WTC11 (cell line): ENCODE measurements around the gene HAPLN3. TPM values are rescaled to one million over a fixed set of nuclear protein-coding genes. Genes with fewer than 3 reads are reported as not detected.

Source experiments
- ATAC-seq: fragments of 200-7000 bp; cut with Tn5 transposase; 2 replicates; pipeline ENCODE4 v1.10.0; 2021; ENCODE audit warnings: mild to moderate bottlenecking, moderate library complexity
- CTCF ChIA-PET: fragments of 300-600 bp; sonication (Branson Sonifier 250); formaldehyde crosslinking; loops from one replicate; lab custom pipeline; 2021; ENCODE audit warnings: antibody characterized with exemption; lab: Charles Lee
- POLR2A ChIA-PET: fragments of 350-600 bp; sonication (Branson Sonifier 250); formaldehyde crosslinking; loops from one replicate; lab custom pipeline; 2021; ENCODE audit warnings: antibody characterized with exemption; lab: Charles Lee
- DNase-seq: peaks from one replicate; pipeline ENCODE4 v3.0.0; 2021; ENCODE audit warnings: low spot score
- H3K27ac Mint-ChIP-seq: 2 replicates; pipeline ENCODE4 v1.8.0; 2021; ENCODE audit warnings: mixed read lengths
- H3K27me3 Mint-ChIP-seq: 2 replicates; pipeline ENCODE4 v1.8.0; 2021; ENCODE audit warnings: low read depth, mild to moderate bottlenecking, moderate library complexity, mixed read lengths
- H3K36me3 Mint-ChIP-seq: 2 replicates; pipeline ENCODE4 v1.8.0; 2021; ENCODE audit warnings: mixed read lengths
- H3K4me1 Mint-ChIP-seq: 2 replicates; pipeline ENCODE4 v1.8.0; 2022; ENCODE audit warnings: mixed read lengths
- H3K4me3 Mint-ChIP-seq: 2 replicates; pipeline ENCODE4 v1.8.0; 2021; ENCODE audit warnings: mild to moderate bottlenecking, moderate library complexity, mixed read lengths
- H3K9me3 Mint-ChIP-seq: 2 replicates; pipeline ENCODE4 v1.8.0; 2021; ENCODE audit warnings: mixed read lengths
- ATF1 ChIP-seq: sonication (generic); formaldehyde crosslinking; IDR thresholded peaks from 2 replicates; pipeline ENCODE4 v1.8.1; 2023; ENCODE audit warnings: mild to moderate bottlenecking, moderate library complexity, missing genetic modification reagents
- ATF3 ChIP-seq: sonication (generic); formaldehyde crosslinking; conservative IDR thresholded peaks from 2 replicates; pipeline ENCODE4 v1.8.1; 2022; ENCODE audit warnings: mild to moderate bottlenecking, missing genetic modification reagents
- ATF6 ChIP-seq: sonication (generic); formaldehyde crosslinking; IDR thresholded peaks from 2 replicates; pipeline ENCODE4 v1.8.1; 2023; ENCODE audit warnings: mild to moderate bottlenecking, missing genetic modification reagents
- E2F4 ChIP-seq: sonication (generic); formaldehyde crosslinking; IDR thresholded peaks from 2 replicates; pipeline ENCODE4 v1.8.1; 2022; ENCODE audit warnings: low read depth, mild to moderate bottlenecking, moderate library complexity, missing genetic modification reagents, borderline replicate concordance
- HMGXB4 ChIP-seq: sonication (generic); formaldehyde crosslinking; IDR thresholded peaks from 2 replicates; pipeline ENCODE4 v1.8.1; 2023; ENCODE audit warnings: mild to moderate bottlenecking, moderate library complexity, missing genetic modification reagents
- JUN ChIP-seq: sonication (generic); formaldehyde crosslinking; IDR thresholded peaks from 2 replicates; pipeline ENCODE4 v1.8.0; 2023; ENCODE audit warnings: mild to moderate bottlenecking, missing genetic modification reagents
- OVOL2 ChIP-seq: fragments of 250-450 bp; sonication (Bioruptor Pico); IDR thresholded peaks from 2 replicates; pipeline ENCODE4 v1.9.0; 2021; ENCODE audit warnings: mild to moderate bottlenecking, borderline replicate concordance
- ZNF232 ChIP-seq: sonication (generic); formaldehyde crosslinking; IDR thresholded peaks from 2 replicates; pipeline ENCODE4 v1.8.0; 2022; ENCODE audit warnings: mild to moderate bottlenecking, missing genetic modification reagents
- ZNF263 ChIP-seq: sonication (generic); formaldehyde crosslinking; IDR thresholded peaks from 2 replicates; pipeline ENCODE4 v1.8.1; 2022; ENCODE audit warnings: low read depth, mild to moderate bottlenecking, moderate library complexity, missing genetic modification reagents
- ZNF423 ChIP-seq: fragments of 250-450 bp; sonication (Bioruptor Pico); IDR thresholded peaks from 2 replicates; pipeline ENCODE4 v2.1.2; 2022; ENCODE audit warnings: mild to moderate bottlenecking, moderate library complexity
- ZNF532 ChIP-seq: fragments of 250-450 bp; sonication (Bioruptor Pico); IDR thresholded peaks from 2 replicates; pipeline ENCODE4 v1.9.0; 2021; ENCODE audit warnings: mild to moderate bottlenecking, borderline replicate concordance
- total RNA-seq: library from RNA; stranded (reverse); gene quantifications from 3 replicates; pipeline ENCODE4 v1.2.3, GENCODE V29; 2021

The HAPLN3 gene
- total RNA-seq, 1 experiment from 2014 or later, result 50.6 TPM

- H3K4me1 Mint-ChIP-seq, result peaks cover 55% of the 10 kb centered on the region
- POLR2A ChIA-PET, result interaction anchor here (0.7 to 3.4 kb wide), 10 partner anchors 13 to 110 kb away, joined by 3 to 17 read pairs (median 5); no protein-coding TSS in a partner anchor
- H3K4me3 Mint-ChIP-seq, result peak overlapping the region; percentile 85
- ATAC-seq (peak; percentile 21), DNase-seq (peak; percentile 47)
- TF ChIP-seq HMGXB4 (0 out of 2 replicates have a peak, but pooled peaks have one; percentile 34), JUN (CRISPR knock-in tag) (no peak), ZNF263 (CRISPR knock-in tag) (0 out of 2 replicates have a peak, but pooled peaks have one; percentile 35), ZNF423 (CRISPR knock-in tag) (peak; percentile 54; the same call in 1 of the 2 replicates)
- peak overlapping the region; percentile 84 for H3K27ac Mint-ChIP-seq
- H3K27me3 Mint-ChIP-seq, result no peaks in the 10 kb centered on the region
- H3K9me3 Mint-ChIP-seq, result no peaks in the 10 kb centered on the region
- CTCF ChIA-PET, result interaction anchor here (0.6 to 8.6 kb wide), 18 partner anchors 8 to 266 kb away, joined by 3 to 226 read pairs (median 3); partner anchors contain the start of gene ABHD2
- H3K36me3 Mint-ChIP-seq, result peaks cover 50% of the 10 kb centered on the region
Measured at GRCh38 chr15:88911766-88912118, 16.4 kb upstream of the HAPLN3 start.

- peak overlapping the region; percentile 85 for H3K4me3 Mint-ChIP-seq
- no peak for TF ChIP-seq ATF3 (CRISPR knock-in tag)
- TF ChIP-seq, all 79 proteins: peak for 0
- Mint-ChIP-seq H3K4me1 (peaks cover 69% of the 10 kb centered on the region), H3K27me3 (no peaks in the 10 kb centered on the region; the same call in 1 of the 2 replicates), H3K36me3 (peaks cover 66% of the 10 kb centered on the region), H3K27ac (peak overlapping the region; percentile 97), H3K9me3 (no peaks in the 10 kb centered on the region)
- DNase-seq (no peak), ATAC-seq (no peak)
- POLR2A ChIA-PET, result interaction anchor here (0.5 to 3.4 kb wide), 2 partner anchors 93 to 211 kb away, joined by 3 to 17 read pairs; no protein-coding TSS in a partner anchor
- CTCF ChIA-PET, result interaction anchor here (1.1 to 8.6 kb wide), 2 partner anchors 90 to 261 kb away, joined by 3 to 226 read pairs; no protein-coding TSS in a partner anchor
Measured at GRCh38 chr15:88909956-88910831, 14.8 kb upstream of the HAPLN3 start.

- H3K9me3 Mint-ChIP-seq, result no peaks in the 10 kb centered on the region
- H3K4me1 Mint-ChIP-seq, result peaks cover 79% of the 10 kb centered on the region
- TF ChIP-seq OVOL2 (CRISPR knock-in tag), result no peak
- no peak for TF ChIP-seq ATF1
- peak overlapping the region; percentile 85 for H3K4me3 Mint-ChIP-seq
- ATAC-seq (no peak), DNase-seq (no peak)
- ChIA-PET CTCF (interaction anchor here (1.0 to 8.6 kb wide), 4 partner anchors 14 to 269 kb away, joined by 3 to 226 read pairs (median 6); partner anchors contain the start of gene HAPLN3), POLR2A (no interaction called here)
- H3K36me3 Mint-ChIP-seq, result peaks cover 78% of the 10 kb centered on the region
- H3K27ac Mint-ChIP-seq, result peak overlapping the region; percentile 95
- no peaks in the 10 kb centered on the region; the same call in 1 of the 2 replicates for H3K27me3 Mint-ChIP-seq
Measured at GRCh38 chr15:88908697-88909621, 13.6 kb upstream of the HAPLN3 start.

GRCh38 chr15:88908123-88908522 is 12.8 kb upstream of the HAPLN3 start:
- ATAC-seq (no peak), DNase-seq (no peak)
- Mint-ChIP-seq H3K4me3 (peak overlapping the region; percentile 15; the same call in 1 of the 2 replicates), H3K36me3 (peaks cover 87% of the 10 kb centered on the region), H3K4me1 (peaks cover 76% of the 10 kb centered on the region), H3K9me3 (no peaks in the 10 kb centered on the region), H3K27ac (peak overlapping the region; percentile 90), H3K27me3 (no peaks in the 10 kb centered on the region; the same call in 1 of the 2 replicates)
- no peak for TF ChIP-seq E2F4 (CRISPR knock-in tag)
- no peak for TF ChIP-seq ZNF232
- no peak for TF ChIP-seq ZNF532 (CRISPR knock-in tag)
- no peak for TF ChIP-seq ATF6 (CRISPR knock-in tag)
- ChIA-PET POLR2A (no interaction called here), CTCF (interaction anchor here (0.7 to 8.6 kb wide), 6 partner anchors 10 to 270 kb away, joined by 3 to 226 read pairs (median 4); partner anchors contain the start of gene HAPLN3)
